DND-41 (cell line): ENCODE results near the gene ESRRB.

Source experiments
- EZH2 ChIP-seq: IDR thresholded peaks from 3 replicates; pipeline ENCODE4 v1.6.1; 2012; ENCODE audit warnings: borderline replicate concordance, low read depth, mild to moderate bottlenecking, moderate library complexity, low read length, inconsistent platforms; ENCODE audit not compliant: severe bottlenecking
- TF ChIP-seq, protein P1 (sequence below): IDR thresholded peaks from 2 replicates; pipeline ENCODE4 v1.5.1; 2012; ENCODE audit warnings: borderline replicate concordance, low read length, moderate library complexity, mild to moderate bottlenecking; ENCODE audit not compliant: poor library complexity, severe bottlenecking; ENCODE audit errors: extremely low read depth

DNA sequence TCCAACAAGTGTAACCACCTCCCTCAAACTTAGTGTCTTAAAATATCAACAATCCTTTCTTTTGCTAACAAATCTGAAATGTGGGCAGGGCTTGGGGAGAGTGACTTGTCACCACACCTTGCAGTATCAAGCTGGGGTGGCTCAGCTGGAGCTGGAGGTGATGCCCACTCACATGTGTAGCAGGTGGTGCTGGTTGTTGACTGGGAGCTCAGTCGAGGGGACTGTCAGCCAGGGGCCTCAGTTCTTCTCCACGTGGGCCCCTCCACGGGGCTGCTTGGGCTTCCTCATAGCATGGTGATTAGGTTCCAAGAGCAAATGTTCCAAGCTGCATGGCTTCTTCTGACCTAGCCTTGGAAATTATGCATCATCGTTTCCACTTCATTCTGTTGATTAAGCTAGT, 32.6 kb upstream of the ESRRB start:
- TF ChIP-seq, protein P1, sequence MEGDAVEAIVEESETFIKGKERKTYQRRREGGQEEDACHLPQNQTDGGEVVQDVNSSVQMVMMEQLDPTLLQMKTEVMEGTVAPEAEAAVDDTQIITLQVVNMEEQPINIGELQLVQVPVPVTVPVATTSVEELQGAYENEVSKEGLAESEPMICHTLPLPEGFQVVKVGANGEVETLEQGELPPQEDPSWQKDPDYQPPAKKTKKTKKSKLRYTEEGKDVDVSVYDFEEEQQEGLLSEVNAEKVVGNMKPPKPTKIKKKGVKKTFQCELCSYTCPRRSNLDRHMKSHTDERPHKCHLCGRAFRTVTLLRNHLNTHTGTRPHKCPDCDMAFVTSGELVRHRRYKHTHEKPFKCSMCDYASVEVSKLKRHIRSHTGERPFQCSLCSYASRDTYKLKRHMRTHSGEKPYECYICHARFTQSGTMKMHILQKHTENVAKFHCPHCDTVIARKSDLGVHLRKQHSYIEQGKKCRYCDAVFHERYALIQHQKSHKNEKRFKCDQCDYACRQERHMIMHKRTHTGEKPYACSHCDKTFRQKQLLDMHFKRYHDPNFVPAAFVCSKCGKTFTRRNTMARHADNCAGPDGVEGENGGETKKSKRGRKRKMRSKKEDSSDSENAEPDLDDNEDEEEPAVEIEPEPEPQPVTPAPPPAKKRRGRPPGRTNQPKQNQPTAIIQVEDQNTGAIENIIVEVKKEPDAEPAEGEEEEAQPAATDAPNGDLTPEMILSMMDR: no peak
- no peak for TF ChIP-seq EZH2
